ENCODE measurements around the gene SSTR3. TPM values are rescaled to one million over a fixed set of nuclear protein-coding genes. Genes with fewer than 3 reads are reported as not detected.
A peak's percentile ranks its signal among the peaks of the same experiment; 100 is the strongest.

Gene SSTR3
- total and polyA plus RNA-seq, 2 of the 13 experiments (the other 11 are each of a cell fraction or from before 2014, with no cell fraction given): 0.08 to 0.64 TPM

- TF ChIP-seq GTF2F1 (IDR thresholded peaks at IDR 0.05; ENCODE audit: low read length) (no peak), SAP130 (CRISPR knock-in tag; IDR thresholded peaks at IDR 0.05; ENCODE audit: low read depth) (peak; percentile 33; the same call in 1 of the 2 replicates), CENPT (CRISPR knock-in tag; IDR thresholded peaks at IDR 0.05; ENCODE audit: low read depth) (no peak), ZNF547 (CRISPR knock-in tag; IDR thresholded peaks at IDR 0.05) (no peak), CBFB (CRISPR knock-in tag; IDR thresholded peaks at IDR 0.05) (no peak), ZNF839 (CRISPR knock-in tag; IDR thresholded peaks at IDR 0.05; ENCODE audit: borderline replicate concordance) (no peak), ZBTB2 (CRISPR knock-in tag; IDR thresholded peaks at IDR 0.05; ENCODE audit: low read depth) (no peak), SRSF9 (IDR thresholded peaks at IDR 0.05; ENCODE audit: borderline replicate concordance, insufficient read depth, low read depth, low read length, poor library complexity, severe bottlenecking) (no peak), CHD2 (IDR thresholded peaks at IDR 0.05; ENCODE audit: low read depth, low read length) (no peak), SOX6 (IDR thresholded peaks at IDR 0.05) (no peak), SOX6 (CRISPR knock-in tag; IDR thresholded peaks at IDR 0.05) (no peak), ZSCAN29 (CRISPR knock-in tag; conservative IDR thresholded peaks at IDR 0.05) (no peak), ZNF709 (CRISPR knock-in tag; IDR thresholded peaks at IDR 0.05) (no peak), HBP1 (CRISPR knock-in tag; IDR thresholded peaks at IDR 0.05; ENCODE audit: low read depth) (no peak), GMEB2 (CRISPR knock-in tag; IDR thresholded peaks at IDR 0.05; ENCODE audit: low read depth) (no peak), ATAD3A (CRISPR knock-in tag; IDR thresholded peaks at IDR 0.05) (0 out of 2 replicates have a peak, but pooled peaks have one; percentile 8), KDM5A (IDR thresholded peaks at IDR 0.05; ENCODE audit: borderline replicate concordance, low read length) (no peak), KDM6A (CRISPR knock-in tag; IDR thresholded peaks at IDR 0.05; ENCODE audit: low read depth) (no peak), ZNF574 (CRISPR knock-in tag; IDR thresholded peaks at IDR 0.05) (no peak; the same call in 1 of the 2 replicates), THAP11 (CRISPR knock-in tag; IDR thresholded peaks at IDR 0.05) (no peak), ELK4 (CRISPR knock-in tag; IDR thresholded peaks at IDR 0.05; ENCODE audit: borderline replicate concordance) (no peak), ZMAT3 (CRISPR knock-in tag; conservative IDR thresholded peaks at IDR 0.05) (no peak), KLF15 (CRISPR knock-in tag; IDR thresholded peaks at IDR 0.05; ENCODE audit: borderline replicate concordance) (no peak), FOSL1 (CRISPR knock-in tag; IDR thresholded peaks at IDR 0.05; ENCODE audit: borderline replicate concordance) (no peak), AKAP8 (CRISPR knock-in tag; IDR thresholded peaks at IDR 0.05) (no peak)
These were observed 45.6 kb downstream of the SSTR3 start (continued) for GRCh38 chr22:37166675-37167066.
